Measurements from ENCODE around the gene PRPF38A. TPM values are rescaled to one million over a fixed set of nuclear protein-coding genes. Genes with fewer than 3 reads are reported as not detected.

Gene PRPF38A
- total RNA-seq, 2 donors from 2014 or later = 45.8 to 50.0 TPM

DNA sequence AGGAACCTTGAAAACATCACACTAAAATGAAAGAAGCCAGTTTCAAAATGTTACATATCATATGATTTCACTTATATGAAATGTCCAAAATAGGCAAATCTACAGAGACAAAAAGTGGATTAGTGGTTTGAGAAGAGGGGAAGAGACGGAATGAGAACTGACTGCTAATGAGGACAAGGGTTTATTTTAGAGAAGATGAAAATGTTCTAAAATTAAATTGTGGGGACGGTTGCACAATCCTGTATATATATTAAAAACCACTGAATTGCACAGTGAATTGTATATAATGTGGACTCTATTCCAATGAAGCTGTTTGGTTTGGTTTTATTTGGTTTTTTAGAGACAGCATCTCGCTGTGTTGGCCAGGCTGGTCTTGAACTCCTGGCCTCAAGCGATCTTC is 35.6 kb downstream of the PRPF38A start:
- intact Hi-C loops (cut with DNase I, micrococcal nuclease) = no loop called here
- no peak for ATAC-seq

DNA sequence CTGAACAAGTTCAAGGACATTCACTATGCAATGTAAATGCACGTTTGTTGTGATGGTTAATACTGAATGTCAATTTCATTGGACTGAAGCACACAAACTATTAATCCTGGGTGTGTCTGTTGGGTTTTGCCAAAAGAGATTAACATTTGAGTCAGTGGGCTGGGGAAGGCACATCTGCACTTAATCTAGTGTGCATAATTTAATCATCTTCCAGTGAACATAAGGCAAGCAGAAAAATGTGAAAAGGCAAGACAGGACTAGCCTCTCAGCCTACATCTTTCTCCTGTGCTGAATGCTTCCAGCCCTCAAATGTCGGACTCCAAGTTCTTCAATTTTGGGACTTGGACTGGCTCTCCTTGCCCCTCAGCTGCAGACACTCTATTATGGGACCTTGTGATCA is 40.1 kb downstream of the PRPF38A start:
- intact Hi-C loops (cut with DNase I, micrococcal nuclease) = no loop called here
- ATAC-seq (no peak), DNase-seq (no peak)

More for the DNA sequence above, 35.6 kb downstream of the PRPF38A start:
- DNase-seq = no peak

DNA sequence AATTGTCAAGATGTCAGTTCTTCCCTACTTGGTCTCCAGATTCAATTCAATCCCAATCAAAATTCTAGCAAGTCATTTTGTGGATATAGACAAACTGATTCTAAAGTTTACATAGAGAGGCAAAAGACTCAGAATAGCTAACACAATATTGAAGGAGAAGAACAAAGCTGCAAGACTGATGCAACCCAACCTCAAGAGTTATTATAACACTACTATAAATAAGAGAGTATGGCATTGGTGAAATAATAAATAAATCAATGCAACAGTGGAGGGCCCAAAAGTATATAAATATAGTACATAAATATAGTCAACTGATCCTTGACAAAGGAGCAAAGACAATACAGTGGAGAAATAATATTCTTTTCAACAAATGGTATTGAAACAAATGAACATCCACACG is 49.7 kb downstream of the PRPF38A start:
- ATAC-seq = no peak
- intact Hi-C loops (cut with DNase I, micrococcal nuclease) = no loop called here
- no peak for DNase-seq

DNA sequence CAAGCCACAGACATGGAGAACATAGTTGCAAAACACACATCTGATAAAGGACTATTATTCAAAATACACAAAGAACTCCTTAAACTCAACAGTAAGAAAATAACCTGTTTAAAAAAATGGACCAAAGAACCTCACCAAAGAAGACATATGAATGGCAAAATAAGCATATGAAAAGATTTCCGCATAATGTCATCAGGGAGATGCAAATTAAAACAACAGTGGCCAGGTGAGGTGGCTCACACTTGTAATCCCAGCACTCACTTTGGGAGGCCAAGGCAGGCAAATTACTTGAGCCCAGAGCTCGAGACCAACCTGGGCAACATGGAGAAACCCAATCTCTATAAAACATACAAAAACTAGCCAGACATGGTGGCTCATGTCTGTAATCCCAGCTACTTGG is 50.4 kb downstream of the PRPF38A start:
- ATAC-seq (no peak), DNase-seq (no peak)
- intact Hi-C loops (cut with DNase I, micrococcal nuclease) = no loop called here

DNA sequence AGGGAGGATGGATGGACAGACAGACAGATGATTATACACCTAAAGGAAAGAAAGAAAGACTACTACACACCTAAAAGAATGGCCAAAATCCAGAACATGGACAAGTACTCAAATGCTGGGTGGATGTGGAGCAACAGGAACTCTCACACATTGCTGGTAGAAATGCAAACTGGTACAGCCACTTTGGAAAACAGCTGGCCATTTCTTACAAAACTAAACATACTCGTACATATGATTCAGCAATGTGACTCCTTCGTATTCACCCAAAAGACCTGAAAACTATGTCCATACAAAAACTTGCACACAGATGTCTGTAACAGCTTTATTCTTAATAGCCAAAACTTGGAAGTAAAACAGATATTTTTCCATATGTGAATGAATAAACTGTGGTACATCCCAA is 51.3 kb downstream of the PRPF38A start:
- intact Hi-C loops (cut with DNase I, micrococcal nuclease) = no loop called here
- ATAC-seq (no peak), DNase-seq (no peak)

DNA sequence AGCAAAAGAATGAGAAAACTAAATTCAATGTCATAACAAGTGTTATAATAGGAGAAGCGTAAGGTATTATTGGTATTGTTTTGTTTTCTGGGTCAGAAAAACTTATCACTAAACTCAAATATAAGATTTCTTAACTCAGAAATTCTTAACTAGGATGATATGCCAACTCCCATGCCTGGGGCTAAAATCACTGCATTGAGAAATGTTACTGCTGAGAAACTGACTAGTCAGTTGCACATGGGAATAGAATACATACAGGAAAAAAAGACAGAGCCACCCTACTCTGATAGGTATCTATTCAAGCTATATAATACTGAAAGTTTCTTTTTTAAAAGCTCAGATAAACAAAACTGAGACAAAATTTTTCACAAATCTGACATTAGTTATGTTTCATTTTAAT is 56.3 kb downstream of the PRPF38A start:
- intact Hi-C loops (cut with DNase I, micrococcal nuclease) = no loop called here
- no peak for ATAC-seq
- DNase-seq = no peak

DNA sequence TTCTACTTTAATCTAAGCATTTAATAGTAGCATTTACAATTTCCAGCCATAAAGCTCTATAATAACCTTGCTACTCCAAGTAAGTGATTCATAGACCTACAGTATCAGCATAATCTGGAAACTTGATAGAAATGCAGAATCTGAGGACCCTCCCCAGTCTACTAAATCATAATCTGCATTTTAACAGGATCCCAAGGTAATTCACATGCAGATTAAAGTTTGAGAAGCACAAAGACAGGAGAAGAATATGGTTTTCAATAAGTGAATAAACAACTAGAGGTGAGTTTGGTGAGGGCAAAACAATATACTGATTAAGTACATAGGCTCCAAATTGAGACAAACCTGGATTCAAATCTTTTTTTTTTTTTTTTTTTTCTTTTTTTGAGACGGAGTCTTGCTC is 57.4 kb downstream of the PRPF38A start:
- DNase-seq = no peak
- intact Hi-C loops (cut with DNase I, micrococcal nuclease) = no loop called here
- no peak for ATAC-seq

DNA sequence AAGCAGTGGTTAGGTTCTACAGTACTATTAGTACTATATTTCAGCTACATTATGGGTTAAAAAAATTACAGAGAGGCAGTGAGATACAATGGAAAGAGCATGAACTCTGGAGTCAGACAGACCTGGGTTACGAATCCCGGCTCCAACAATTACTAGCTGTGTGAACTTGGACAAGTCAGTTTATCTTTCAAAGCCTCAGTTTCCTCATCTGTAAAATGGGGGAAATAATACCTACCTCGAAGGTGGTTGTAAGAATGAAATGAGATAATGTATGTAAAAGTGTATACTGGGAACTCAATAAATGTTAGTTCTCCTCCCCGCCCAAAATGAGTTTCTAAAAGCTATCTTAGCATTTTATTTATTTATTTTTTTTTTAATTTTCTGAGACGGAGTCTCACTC is 59.5 kb downstream of the PRPF38A start:
- intact Hi-C loops (cut with DNase I, micrococcal nuclease) = no loop called here
- ATAC-seq (no peak), DNase-seq (no peak)

DNA sequence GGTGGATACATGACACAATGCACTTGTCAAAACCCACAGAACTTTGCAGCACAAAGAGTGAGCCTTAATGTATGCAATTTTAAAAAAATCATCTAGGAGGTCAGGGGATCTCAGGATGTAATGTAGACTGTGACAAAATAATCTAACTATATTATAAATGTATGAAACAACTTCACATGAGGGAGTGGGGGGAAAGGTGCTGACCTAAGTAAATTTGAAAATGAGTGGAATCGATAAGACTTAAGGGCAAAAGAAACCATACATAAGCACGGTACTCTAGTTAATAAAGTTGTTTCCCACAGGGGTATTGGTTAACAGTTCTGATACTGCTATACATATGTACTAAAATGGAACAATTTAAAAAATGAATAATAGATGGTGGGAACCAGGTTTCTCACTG is 64.7 kb downstream of the PRPF38A start:
- ATAC-seq (no peak), DNase-seq (no peak)
- intact Hi-C loops (cut with DNase I, micrococcal nuclease) = no loop called here

Other genes with a start within 250 kb of the PRPF38A start
- gene CC2D1B, start 38.4 kb upstream of the PRPF38A start, total RNA-seq = 10 to 100 TPM; 32.8 to 35.3 TPM
- 1 to 10 TPM; 1.7 to 4.3 TPM for gene ORC1, start 179 bp upstream of the PRPF38A start, total RNA-seq
- gene TUT4, start 148.5 kb downstream of the PRPF38A start, total RNA-seq = 10 to 100 TPM; 22.3 to 24.5 TPM
- 1 to 10 TPM; 1.4 to 3.0 TPM for gene GPX7, start 197.8 kb downstream of the PRPF38A start, total RNA-seq
- under 1 TPM; 0.34 to 0.45 TPM for gene SHISAL2A, start 228.6 kb downstream of the PRPF38A start, total RNA-seq

Measured in left colon (tissue), 2 donors.